ENCODE measurements around the gene ZNF549. TPM values are rescaled to one million over a fixed set of nuclear protein-coding genes. Genes with fewer than 3 reads are reported as not detected.
A peak's percentile ranks its signal among the peaks of the same experiment; 100 is the strongest.

The ZNF549 gene
- total RNA-seq, 1 experiment from 2014 or later: 11.6 TPM

- DNase-seq: no peak
- Histone ChIP-seq H3K79me2 (ENCODE audit: insufficient read depth, low read length) (no peaks in the 10 kb centered on the region), H3K23ac (ENCODE audit: insufficient read length, low read depth, low read length) (no peak overlapping the region), H3K4me1 (ENCODE audit: insufficient read depth, low read length) (no peaks in the 10 kb centered on the region), H4K20me1 (ENCODE audit: control insufficient read depth, insufficient read depth, insufficient read length) (no peaks in the 10 kb centered on the region), H4K91ac (ENCODE audit: insufficient read length, low read depth, low read length) (no peak overlapping the region), H3K4ac (ENCODE audit: low read depth, low read length) (no peak overlapping the region), H3K79me1 (ENCODE audit: insufficient read depth, low read depth, low read length, poor library complexity, severe bottlenecking) (no peaks in the 10 kb centered on the region), H3T11ph (ENCODE audit: low read length) (no peak overlapping the region), H3K56ac (ENCODE audit: insufficient read length, low read depth, low read length) (no peak overlapping the region), H2BK5ac (ENCODE audit: insufficient read length, low read length) (no peak overlapping the region), H3K9me3 (ENCODE audit: control insufficient read depth, low read depth, low read length) (peaks cover 76% of the 10 kb centered on the region), H2AFZ (ENCODE audit: low read length) (no peak overlapping the region), H3K27me3 (ENCODE audit: insufficient read depth, low read length) (no peaks in the 10 kb centered on the region), H3K4me2 (ENCODE audit: insufficient read depth, insufficient read length, low read length) (no peak overlapping the region), H2BK15ac (ENCODE audit: low read depth, low read length) (no peak overlapping the region), H4K8ac (replicated peaks; ENCODE audit: insufficient read length, low read depth, low read length) (no peak overlapping the region), H3K14ac (ENCODE audit: insufficient read depth, low read length) (no peak overlapping the region), H2BK120ac (ENCODE audit: low read depth, low read length, poor library complexity, severe bottlenecking) (no peak overlapping the region), H3K23me2 (ENCODE audit: insufficient read length, low read depth, low read length, poor library complexity, severe bottlenecking) (no peaks in the 10 kb centered on the region), H3K27ac (ENCODE audit: insufficient read length, low read depth, low read length) (no peak overlapping the region), H2BK20ac (ENCODE audit: low read depth, low read length, poor library complexity, severe bottlenecking) (no peak overlapping the region), H2BK12ac (ENCODE audit: insufficient read length, low read depth, low read length) (no peak overlapping the region), H3K9ac (ENCODE audit: extremely low read depth, insufficient read length, low read length) (no peak overlapping the region), H3K18ac (ENCODE audit: insufficient read length, low read depth, low read length) (no peak overlapping the region), H2AK5ac (ENCODE audit: insufficient read length, low read length) (no peak overlapping the region), H4K5ac (ENCODE audit: insufficient read length, low read depth, low read length) (no peak overlapping the region)
- WGBS (ENCODE audit: extremely low coverage, insufficient read length, low lambda C conversion rate): no CpG with 5 or more reads among the region's 7 CpGs
- TF ChIP-seq CTCF (conservative IDR thresholded peaks at IDR 0.05): 0 out of 3 replicates have a peak, but pooled peaks have one; percentile 19
- H3K27ac Mint-ChIP-seq: no peak overlapping the region
- H3K36me3 Mint-ChIP-seq (ENCODE audit: insufficient read depth in 1 of 3, low read depth in 3 of 3): peaks cover 27 to 45% (median 28%) of the 10 kb centered on the region in 3 experiments
- H3K27me3 Mint-ChIP-seq (ENCODE audit: low read depth): peaks cover 37% of the 10 kb centered on the region
- H3K4me3 Mint-ChIP-seq: no peak overlapping the region
- no peaks in the 10 kb centered on the region for H3K4me1 Mint-ChIP-seq
- H3K9me3 Mint-ChIP-seq: peaks cover 97% of the 10 kb centered on the region in 2 experiments
These were observed 39.5 kb downstream of the ZNF549 start for GRCh38 chr19:57566396-57567265.

All from H9 (cell line).